GM18505 (cell line): ENCODE data around the gene RAB3C.

ENCODE experiments used
- ATAC-seq: cut with Tn5 transposase; IDR thresholded peaks from one replicate; pipeline ENCODE4 v1.9.1; 2021; ENCODE audit not compliant: unreplicated experiment
- POLR2A ChIP-seq: IDR thresholded peaks from 4 replicates; pipeline ENCODE4 v1.6.1; 2011; ENCODE audit warnings: borderline replicate concordance; ENCODE audit not compliant: insufficient read depth, insufficient read length; ENCODE audit errors: extremely low read depth

RAB3C gene

DNA sequence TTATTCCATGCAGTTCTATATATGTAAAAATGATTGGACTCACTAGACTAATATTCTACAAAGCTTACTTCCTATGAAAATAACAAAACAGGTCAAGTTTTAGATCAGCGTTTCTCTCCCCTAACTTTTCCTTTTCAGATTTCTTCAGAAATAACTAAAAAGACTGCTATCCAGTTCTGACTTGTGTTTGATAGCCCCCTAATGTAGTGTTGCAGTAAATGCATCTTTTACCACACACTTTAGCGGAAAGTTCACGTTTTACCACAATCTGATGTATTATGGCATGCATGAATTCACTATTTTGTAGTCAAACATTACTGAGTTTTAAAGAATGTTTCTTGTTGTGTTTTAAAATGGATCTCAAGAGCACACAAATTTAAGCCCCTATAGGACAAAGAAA lies 292.7 kb downstream of the RAB3C start:
- TF ChIP-seq POLR2A, result no peak
- ATAC-seq, result no peak

DNA sequence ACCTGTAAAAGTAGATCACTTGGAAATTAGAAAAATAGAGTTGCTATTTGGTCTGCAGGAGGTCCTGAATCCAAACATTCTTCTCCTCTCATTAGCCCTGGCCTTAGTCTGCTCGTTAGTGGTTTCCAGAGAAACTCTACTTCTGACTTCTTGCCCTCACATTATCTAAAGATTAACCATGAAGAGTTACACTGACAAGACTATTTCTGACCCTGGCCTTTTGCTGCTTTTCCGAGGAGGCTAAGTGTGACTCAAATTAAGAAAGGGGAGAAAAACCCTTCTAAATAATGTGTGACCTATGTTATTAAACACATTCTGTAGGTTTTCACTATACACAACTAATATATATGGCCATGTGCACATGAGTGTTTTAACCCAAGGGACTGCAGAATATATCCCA lies 302.4 kb downstream of the RAB3C start:
- ATAC-seq, result no peak
- TF ChIP-seq POLR2A, result no peak

DNA sequence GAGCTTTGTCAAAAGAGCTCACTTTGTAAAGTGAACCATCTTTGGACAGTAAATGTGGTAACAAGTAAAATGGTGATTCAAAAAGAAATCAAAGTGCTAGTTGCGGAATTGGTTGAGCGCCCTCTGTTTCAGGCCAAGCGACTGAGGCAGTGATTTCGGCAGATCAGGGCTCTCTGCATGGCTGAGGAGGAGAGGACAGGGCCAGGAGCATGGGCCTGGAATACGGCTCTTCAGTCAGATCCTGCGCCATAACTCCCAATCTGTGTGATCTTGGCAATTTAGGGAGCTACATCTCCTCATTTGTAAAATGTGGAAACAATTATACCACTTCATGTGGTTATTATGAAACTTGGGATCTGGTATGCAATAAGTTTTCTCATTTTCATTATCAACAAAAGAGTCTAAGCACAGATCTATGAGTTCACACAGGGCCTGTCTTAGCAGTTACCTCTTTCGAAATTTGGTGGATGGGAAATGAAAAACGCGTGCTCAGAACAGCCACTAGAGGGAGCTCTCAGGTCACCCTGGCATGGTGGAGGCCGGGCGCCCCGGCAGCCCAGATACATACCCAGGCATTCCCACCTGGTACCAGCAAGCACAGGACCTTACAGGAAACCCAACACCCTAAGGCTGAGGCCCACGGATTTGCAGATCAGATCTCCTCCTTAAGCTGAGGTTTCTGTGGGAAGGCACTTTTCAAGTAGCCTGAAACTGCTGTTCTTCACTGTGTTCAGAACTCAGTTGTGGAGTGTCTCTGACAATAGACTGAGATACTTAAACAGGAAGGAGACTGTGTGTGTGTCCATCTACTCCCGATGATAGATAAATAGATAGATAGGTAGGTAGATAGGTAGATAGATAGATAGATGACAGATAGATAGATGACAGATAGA lies 303.7 kb downstream of the RAB3C start:
- TF ChIP-seq POLR2A, result no peak
- ATAC-seq, result peak; percentile 75

DNA sequence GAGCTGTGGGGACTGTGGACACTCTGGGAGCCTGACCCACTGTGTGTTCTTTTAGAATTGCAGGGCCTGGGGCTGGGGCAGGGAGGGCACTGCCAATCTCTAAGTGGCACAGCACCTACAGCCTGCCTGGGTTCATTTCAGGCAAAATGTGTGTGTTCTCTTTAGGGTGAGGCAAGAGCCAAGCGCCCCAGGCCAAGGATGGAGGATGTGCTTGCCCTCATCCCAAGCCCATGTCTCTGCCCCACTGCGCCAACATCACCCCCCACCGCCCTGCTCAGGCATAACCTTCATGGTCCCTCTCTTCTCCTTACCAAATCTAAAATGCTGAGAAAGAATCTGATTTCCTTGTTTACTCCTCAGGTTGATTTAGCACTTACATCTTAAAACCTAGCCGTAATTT lies 304.4 kb downstream of the RAB3C start:
- no peak for TF ChIP-seq POLR2A
- no peak for ATAC-seq

DNA sequence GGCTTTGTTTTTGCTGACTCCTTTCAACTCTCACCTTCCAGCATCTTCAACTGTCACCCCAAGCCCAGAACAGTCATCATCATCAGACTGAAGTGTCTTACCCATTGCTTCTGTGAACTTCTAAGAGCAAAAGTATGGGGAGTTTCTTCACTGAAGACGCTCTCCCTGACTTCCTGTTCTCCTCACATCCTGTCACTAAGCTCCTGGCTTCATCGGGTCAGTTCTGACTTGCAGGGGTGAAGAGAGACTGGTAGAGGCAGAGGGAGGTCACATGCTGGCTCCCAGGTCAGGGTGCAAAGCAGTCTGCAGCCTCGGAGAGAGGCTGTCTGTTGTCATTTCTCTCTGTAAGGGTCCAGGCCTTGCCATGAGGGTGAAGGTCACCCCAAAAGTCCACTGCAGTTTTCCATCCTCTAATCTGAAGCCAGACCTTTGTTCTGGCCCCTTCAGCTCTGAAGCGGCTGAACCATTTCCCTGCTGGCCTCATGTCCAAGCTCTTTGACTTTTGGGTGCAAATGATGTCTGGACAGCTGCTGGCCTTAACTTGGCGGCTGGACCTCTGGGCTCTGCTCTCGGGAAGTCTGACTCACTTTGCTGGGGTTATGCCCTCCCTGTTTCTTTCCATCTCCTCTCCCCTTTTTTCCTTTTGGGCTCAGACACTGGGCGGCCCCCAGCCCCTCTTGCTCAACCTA lies 305.0 kb downstream of the RAB3C start:
- ATAC-seq, result no peak
- TF ChIP-seq POLR2A, result no peak

DNA sequence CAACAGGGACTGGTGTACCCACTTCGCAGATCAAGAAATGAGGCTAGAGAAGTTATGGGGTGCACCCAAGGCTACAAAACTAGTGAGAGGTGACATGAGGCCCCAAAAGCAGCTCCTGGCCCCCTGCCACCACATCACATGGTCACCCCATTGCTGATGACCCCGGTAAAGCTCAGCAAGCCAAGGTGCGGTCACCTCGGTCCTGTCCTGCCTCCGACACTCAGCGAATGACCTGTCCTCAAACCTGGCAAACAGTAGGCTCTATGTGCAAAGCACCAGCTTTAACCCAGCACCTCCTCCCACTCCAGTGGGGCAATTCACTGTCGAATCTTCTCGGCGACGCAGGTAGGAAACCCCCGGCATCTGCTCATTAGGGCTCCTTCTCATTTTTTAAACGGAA lies 307.4 kb downstream of the RAB3C start:
- no peak for TF ChIP-seq POLR2A
- no peak for ATAC-seq

DNA sequence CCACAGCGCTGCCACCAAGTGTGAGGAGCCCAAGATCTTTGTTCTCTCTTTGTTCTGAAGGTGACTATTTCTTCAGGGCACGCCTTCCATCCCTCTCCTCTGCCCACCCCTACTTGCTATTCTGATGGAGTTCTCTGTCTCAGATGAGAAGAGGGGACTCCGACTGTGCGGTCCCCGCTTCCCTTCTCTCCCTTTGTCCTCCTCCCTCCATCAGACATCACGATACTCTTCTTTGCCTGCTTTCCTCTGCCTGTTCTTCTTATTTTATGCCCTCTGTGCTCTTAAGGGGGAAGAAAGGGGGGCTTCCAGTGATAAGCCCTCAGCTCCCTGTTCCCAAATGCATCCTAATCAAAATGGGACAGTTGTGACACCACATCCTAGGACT lies 307.8 kb downstream of the RAB3C start:
- ATAC-seq, result no peak
- no peak for TF ChIP-seq POLR2A

DNA sequence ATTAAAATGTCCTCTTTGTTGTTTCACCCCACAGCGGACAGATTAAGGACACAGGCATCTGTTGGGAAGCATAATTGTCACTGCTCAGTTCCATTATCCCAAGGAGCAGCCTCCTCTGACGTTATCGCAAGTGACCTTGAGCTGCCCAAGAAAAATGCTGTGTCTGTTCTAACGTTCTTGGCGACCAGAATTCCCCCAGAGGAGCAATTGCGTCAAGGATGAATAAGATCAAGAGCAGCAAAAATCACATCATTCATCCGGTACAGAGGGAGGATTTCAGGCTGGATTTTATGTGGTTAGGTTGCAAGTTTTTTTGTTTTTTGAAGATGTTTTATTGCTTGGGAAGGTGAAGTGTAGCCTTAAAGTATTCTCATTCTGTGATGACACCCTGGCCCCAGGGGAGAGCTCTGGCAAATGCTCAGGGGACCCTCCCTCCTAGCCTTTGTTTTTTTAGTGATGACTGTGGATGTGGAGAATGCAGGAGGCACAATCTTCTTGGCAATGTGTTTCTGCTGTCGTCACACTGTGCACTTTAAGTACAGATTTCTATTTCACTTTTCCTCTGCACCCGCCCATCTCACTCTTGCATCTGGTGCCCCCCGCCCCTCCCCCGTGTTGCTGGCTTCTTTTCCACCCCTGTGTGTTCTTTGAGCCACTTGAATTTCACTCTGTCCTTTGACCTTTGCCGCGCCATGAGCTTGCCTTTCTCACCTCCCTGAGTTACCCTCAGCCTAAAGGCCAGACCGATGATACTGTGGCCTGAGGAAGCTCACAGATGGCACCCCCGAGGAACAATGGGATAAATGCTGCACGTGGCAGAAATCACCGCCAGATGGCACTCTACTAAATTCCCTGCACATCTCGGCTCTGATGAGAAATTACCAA lies 308.5 kb downstream of the RAB3C start:
- TF ChIP-seq POLR2A, result no peak
- ATAC-seq, result no peak

DNA sequence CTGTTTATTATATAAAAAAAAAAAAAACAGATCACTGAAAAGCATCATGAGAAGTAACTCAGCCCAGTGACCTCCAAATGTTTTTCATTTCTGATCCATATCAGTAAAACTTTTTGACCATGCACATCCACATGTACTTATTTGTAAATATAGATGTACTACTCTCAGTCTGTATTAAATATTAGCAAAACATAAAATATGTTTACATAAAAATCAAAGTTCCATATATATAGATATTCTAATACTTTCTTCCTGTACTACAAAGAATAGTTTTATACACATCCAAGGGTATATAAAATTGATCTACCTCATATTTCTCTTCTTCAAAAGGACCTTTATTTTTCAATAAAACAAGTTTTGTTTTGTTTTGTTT lies 309.1 kb downstream of the RAB3C start:
- ATAC-seq, result no peak
- no peak for TF ChIP-seq POLR2A

DNA sequence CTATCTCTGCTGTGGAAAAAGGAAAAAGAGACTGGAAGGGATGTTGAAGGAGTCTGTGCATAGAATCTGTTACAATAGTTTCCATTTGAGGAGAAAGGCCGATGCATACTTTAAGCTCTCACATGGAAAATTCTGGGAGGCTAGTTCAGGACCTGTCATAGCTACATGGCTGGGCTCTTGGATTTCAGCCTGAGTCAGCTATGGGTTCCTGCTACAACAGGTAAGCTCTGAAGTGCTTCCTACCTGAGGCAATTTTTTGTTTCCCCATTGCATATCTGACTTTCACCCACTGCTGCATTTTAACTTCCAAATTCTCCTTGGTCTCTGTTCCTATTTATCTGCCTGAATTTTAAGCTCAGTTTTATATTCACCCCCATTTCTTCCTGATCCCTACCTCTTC lies 310.7 kb downstream of the RAB3C start:
- TF ChIP-seq POLR2A, result no peak
- no peak for ATAC-seq

DNA sequence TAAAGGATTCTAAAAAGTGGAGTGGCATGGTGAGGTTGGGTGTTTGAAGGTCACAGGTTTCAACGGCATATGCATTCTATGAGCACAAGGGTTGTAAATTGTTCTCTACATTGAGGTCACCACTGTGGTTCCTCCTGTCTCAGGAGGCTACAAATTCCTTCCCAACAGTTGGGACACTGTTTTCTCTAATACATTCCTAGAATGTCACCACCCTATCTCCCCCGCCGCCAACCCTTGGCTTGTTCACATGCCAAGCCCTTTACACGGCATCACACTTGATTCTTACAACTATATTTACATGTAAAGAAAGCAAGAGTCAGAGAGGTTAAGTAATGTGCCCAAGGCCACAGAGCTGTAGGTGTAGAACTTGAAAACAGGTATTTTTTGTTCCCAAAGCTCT lies 315.1 kb downstream of the RAB3C start:
- ATAC-seq, result no peak
- TF ChIP-seq POLR2A, result no peak

DNA sequence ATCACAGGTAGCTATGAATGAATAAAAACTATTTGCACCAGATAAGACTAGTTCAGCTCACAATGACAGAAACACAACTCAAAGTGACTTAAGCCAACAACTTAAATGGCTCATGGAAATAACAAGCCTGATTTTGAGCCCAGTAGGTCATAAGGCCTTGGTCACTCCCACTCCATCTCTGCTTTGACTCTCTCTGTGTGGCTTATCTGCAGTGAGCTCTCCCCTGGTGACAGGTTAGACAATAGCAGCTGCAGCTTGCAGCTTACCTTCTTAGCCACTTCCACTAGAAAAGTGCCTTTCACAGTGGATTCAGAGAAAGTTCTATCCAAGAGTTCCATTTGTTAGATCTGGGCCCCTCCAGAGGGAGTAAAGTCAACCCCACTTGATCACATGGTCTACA lies 315.7 kb downstream of the RAB3C start:
- no peak for TF ChIP-seq POLR2A
- no peak for ATAC-seq

DNA sequence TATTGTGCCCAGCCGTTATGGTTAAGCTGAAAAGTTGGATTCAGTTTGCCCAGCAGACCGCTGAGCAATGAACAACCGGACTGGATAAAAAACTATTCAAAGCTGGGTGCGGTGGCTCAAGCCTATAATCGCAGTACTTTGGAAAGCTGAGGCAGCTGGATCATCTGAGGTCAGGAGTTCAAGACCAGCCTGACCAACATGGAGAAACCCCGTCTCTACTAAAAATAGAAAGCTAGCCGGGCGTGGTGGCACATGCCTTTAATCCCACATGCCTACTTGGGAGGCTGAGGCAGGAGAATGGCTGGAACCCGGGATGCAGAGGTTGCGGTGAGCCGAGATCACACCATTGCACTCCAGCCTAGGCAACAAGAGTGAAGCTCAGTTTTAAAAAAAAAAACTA lies 318.4 kb downstream of the RAB3C start:
- ATAC-seq, result no peak
- TF ChIP-seq POLR2A, result no peak

DNA sequence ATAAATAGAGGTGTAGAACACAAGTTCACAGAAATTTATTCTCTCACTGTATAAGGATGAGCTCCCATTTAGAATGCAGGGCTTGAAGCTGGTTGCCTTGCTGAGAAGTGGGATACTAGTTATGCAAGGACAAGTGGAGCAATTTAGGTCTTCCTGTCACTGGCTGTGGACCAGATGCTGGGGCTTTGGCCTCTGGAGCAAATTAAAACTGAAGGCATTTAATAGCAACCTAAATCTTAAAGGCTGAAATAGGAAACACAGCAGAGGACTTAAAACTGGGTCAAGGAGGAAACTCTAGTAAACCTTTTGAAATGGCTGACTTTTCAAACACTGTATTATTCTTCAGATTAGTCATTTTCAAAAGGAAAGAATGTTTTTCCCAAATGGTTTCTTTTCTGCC lies 319.4 kb downstream of the RAB3C start:
- ATAC-seq, result no peak
- no peak for TF ChIP-seq POLR2A

DNA sequence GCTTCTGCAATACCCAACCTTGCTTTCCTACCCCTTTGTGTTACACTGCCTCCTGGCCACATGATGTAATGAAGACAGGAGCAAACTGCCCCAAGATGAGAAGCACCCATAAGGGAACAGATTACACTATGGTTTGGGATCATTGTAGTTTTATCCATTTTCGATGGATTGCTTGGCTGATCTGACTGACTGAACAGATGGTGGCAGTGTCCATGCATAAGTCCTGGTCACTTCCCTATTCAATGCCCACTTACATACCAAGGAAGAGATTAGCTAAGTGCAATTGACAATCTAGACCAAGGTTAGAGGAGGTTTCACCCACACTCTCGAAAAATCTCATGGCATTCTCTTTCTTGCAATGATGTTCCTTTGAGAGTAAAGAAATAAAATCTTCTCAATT lies 319.9 kb downstream of the RAB3C start:
- ATAC-seq, result no peak

More for the DNA sequence above, 319.9 kb downstream of the RAB3C start:
- no peak for TF ChIP-seq POLR2A
